OCI-LY7 (cell line): ENCODE data around the gene GPR34.

Source experiments
- EZH2phosphoT487 ChIP-seq: fragments of 200-600 bp; sonication (generic); IDR thresholded peaks from 2 replicates; pipeline ENCODE4 v1.6.1; 2018; ENCODE audit warnings: low read depth, borderline replicate concordance, mild to moderate bottlenecking, mixed run types, antibody characterized with exemption, low read length, moderate library complexity, mixed read lengths
- TF ChIP-seq, protein P1 (sequence below): fragments of 200-600 bp; sonication (generic); conservative IDR thresholded peaks from 2 replicates; pipeline ENCODE4 v1.5.1; 2014; ENCODE audit warnings: mild to moderate bottlenecking, antibody characterized with exemption, low read length, moderate library complexity, mixed read lengths

DNA sequence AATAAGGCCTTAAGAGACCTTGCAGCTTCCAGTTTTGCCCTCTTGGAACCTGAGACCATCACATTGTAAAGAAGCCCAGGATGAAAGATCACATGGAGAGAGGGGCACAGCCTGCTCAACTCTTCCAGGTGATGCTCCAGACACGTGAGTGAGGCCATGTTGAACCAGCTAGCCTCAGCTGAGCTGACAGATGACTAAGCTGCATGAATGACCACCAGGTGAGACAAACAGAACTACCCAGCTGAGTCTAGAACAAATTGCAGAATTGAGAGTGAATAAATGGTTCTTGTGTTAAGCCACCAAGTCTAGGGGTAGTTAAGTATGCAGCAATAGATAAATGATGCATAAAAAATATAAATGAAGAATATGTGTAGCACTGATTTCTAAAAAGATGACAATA is 18.4 kb downstream of the GPR34 start:
- TF ChIP-seq, protein P1, sequence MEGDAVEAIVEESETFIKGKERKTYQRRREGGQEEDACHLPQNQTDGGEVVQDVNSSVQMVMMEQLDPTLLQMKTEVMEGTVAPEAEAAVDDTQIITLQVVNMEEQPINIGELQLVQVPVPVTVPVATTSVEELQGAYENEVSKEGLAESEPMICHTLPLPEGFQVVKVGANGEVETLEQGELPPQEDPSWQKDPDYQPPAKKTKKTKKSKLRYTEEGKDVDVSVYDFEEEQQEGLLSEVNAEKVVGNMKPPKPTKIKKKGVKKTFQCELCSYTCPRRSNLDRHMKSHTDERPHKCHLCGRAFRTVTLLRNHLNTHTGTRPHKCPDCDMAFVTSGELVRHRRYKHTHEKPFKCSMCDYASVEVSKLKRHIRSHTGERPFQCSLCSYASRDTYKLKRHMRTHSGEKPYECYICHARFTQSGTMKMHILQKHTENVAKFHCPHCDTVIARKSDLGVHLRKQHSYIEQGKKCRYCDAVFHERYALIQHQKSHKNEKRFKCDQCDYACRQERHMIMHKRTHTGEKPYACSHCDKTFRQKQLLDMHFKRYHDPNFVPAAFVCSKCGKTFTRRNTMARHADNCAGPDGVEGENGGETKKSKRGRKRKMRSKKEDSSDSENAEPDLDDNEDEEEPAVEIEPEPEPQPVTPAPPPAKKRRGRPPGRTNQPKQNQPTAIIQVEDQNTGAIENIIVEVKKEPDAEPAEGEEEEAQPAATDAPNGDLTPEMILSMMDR, result no peak
- no peak for TF ChIP-seq EZH2phosphoT487
